Measurements from ENCODE around the gene RBP3. TPM values are rescaled to one million over a fixed set of nuclear protein-coding genes. Genes with fewer than 3 reads are reported as not detected.

RBP3 gene
- total RNA-seq, 2 donors from 2014 or later = not detected

GRCh38 chr10:47361293-47361692 is 13.1 kb downstream of the RBP3 start:
- no peak overlapping the region for H3K4me3 ChIP-seq (ENCODE audit: low read length)
- H3K9ac ChIP-seq (ENCODE audit: extremely low read depth, low read length, poor library complexity, severe bottlenecking) = no peak overlapping the region
- no peak overlapping the region for H3K27ac Mint-ChIP-seq
- 49 to 62% methylated on average over 7 to 9 of the region's 9 CpGs for WGBS, 2 experiments (ENCODE audit: insufficient coverage in 1 of 2, insufficient read length in 1 of 2)
- H3K4me1 Mint-ChIP-seq = peaks cover 7% of the 10 kb centered on the region
- H3K4me1 ChIP-seq (ENCODE audit: control insufficient read depth, insufficient read depth, low read length) = no peaks in the 10 kb centered on the region
- H3K9me3 ChIP-seq (ENCODE audit: control insufficient read depth, low read length) = no peaks in the 10 kb centered on the region
- H3K27me3 Mint-ChIP-seq (ENCODE audit: insufficient read depth) = peaks cover 18% of the 10 kb centered on the region
- H3K27me3 ChIP-seq (ENCODE audit: control insufficient read depth, insufficient read depth, low read length, poor library complexity, severe bottlenecking) = no peaks in the 10 kb centered on the region
- peak; percentile 93 for DNase-seq
- no peak overlapping the region for H3K27ac ChIP-seq (ENCODE audit: low read depth, low read length)
- H3K36me3 ChIP-seq (ENCODE audit: control insufficient read depth, insufficient read depth, low read length) = no peaks in the 10 kb centered on the region
- no peaks in the 10 kb centered on the region for H3K36me3 Mint-ChIP-seq (ENCODE audit: low read depth)
- H3K9me3 Mint-ChIP-seq = no peaks in the 10 kb centered on the region
- no peak overlapping the region for H3K4me3 Mint-ChIP-seq
- TF ChIP-seq, protein P1, sequence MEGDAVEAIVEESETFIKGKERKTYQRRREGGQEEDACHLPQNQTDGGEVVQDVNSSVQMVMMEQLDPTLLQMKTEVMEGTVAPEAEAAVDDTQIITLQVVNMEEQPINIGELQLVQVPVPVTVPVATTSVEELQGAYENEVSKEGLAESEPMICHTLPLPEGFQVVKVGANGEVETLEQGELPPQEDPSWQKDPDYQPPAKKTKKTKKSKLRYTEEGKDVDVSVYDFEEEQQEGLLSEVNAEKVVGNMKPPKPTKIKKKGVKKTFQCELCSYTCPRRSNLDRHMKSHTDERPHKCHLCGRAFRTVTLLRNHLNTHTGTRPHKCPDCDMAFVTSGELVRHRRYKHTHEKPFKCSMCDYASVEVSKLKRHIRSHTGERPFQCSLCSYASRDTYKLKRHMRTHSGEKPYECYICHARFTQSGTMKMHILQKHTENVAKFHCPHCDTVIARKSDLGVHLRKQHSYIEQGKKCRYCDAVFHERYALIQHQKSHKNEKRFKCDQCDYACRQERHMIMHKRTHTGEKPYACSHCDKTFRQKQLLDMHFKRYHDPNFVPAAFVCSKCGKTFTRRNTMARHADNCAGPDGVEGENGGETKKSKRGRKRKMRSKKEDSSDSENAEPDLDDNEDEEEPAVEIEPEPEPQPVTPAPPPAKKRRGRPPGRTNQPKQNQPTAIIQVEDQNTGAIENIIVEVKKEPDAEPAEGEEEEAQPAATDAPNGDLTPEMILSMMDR (conservative IDR thresholded peaks at IDR 0.05) = peak; percentile 99

GRCh38 chr10:47362199-47362598 is 14.0 kb downstream of the RBP3 start:
- no peak overlapping the region for H3K4me3 ChIP-seq (ENCODE audit: low read length)
- H3K27ac ChIP-seq (ENCODE audit: low read depth, low read length) = no peak overlapping the region
- Mint-ChIP-seq H3K36me3 (ENCODE audit: low read depth) (no peaks in the 10 kb centered on the region), H3K27ac (no peak overlapping the region), H3K9me3 (no peaks in the 10 kb centered on the region), H3K4me1 (peaks cover 7% of the 10 kb centered on the region), H3K27me3 (ENCODE audit: insufficient read depth) (peaks cover 18% of the 10 kb centered on the region), H3K4me3 (no peak overlapping the region)
- no peaks in the 10 kb centered on the region for H3K27me3 ChIP-seq (ENCODE audit: control insufficient read depth, insufficient read depth, low read length, poor library complexity, severe bottlenecking)
- DNase-seq = no peak
- 93 to 97% methylated on average over 3 of the region's 3 CpGs for WGBS, 2 experiments (ENCODE audit: insufficient coverage in 1 of 2, insufficient read length in 1 of 2)
- no peaks in the 10 kb centered on the region for H3K4me1 ChIP-seq (ENCODE audit: control insufficient read depth, insufficient read depth, low read length)
- no peaks in the 10 kb centered on the region for H3K36me3 ChIP-seq (ENCODE audit: control insufficient read depth, insufficient read depth, low read length)
- TF ChIP-seq, protein P1 (conservative IDR thresholded peaks at IDR 0.05) = no peak
- no peaks in the 10 kb centered on the region for H3K9me3 ChIP-seq (ENCODE audit: control insufficient read depth, low read length)
- no peak overlapping the region for H3K9ac ChIP-seq (ENCODE audit: extremely low read depth, low read length, poor library complexity, severe bottlenecking)

GRCh38 chr10:47363781-47364180 is 15.6 kb downstream of the RBP3 start:
- Mint-ChIP-seq H3K36me3 (ENCODE audit: low read depth) (no peaks in the 10 kb centered on the region), H3K4me1 (peaks cover 7% of the 10 kb centered on the region), H3K27me3 (ENCODE audit: insufficient read depth) (peaks cover 18% of the 10 kb centered on the region), H3K4me3 (no peak overlapping the region), H3K27ac (no peak overlapping the region), H3K9me3 (no peaks in the 10 kb centered on the region)
- Histone ChIP-seq H3K27ac (ENCODE audit: low read depth, low read length) (no peak overlapping the region), H3K36me3 (ENCODE audit: control insufficient read depth, insufficient read depth, low read length) (no peaks in the 10 kb centered on the region), H3K4me3 (ENCODE audit: low read length) (no peak overlapping the region), H3K9me3 (ENCODE audit: control insufficient read depth, low read length) (no peaks in the 10 kb centered on the region), H3K27me3 (ENCODE audit: control insufficient read depth, insufficient read depth, low read length, poor library complexity, severe bottlenecking) (no peaks in the 10 kb centered on the region), H3K4me1 (ENCODE audit: control insufficient read depth, insufficient read depth, low read length) (no peaks in the 10 kb centered on the region), H3K9ac (ENCODE audit: extremely low read depth, low read length, poor library complexity, severe bottlenecking) (no peak overlapping the region)
- 90 to 97% methylated on average over 2 to 3 of the region's 3 CpGs for WGBS, 2 experiments (ENCODE audit: insufficient coverage in 1 of 2, insufficient read length in 1 of 2)
- TF ChIP-seq, protein P1 (conservative IDR thresholded peaks at IDR 0.05) = no peak
- DNase-seq = no peak

Data from endodermal cell (in vitro differentiated cells).